HepG2 (cell line): ENCODE measurements around the gene ZBTB46. TPM values are rescaled to one million over a fixed set of nuclear protein-coding genes. Genes with fewer than 3 reads are reported as not detected.

Source experiments
- AKNA ChIP-seq: sonication (generic); formaldehyde crosslinking; IDR thresholded peaks from 2 replicates; pipeline ENCODE4 v1.4.0; 2020; ENCODE audit warnings: missing genetic modification reagents, borderline replicate concordance
- ATF1 ChIP-seq: IDR thresholded peaks from 2 replicates; pipeline ENCODE4 v1.6.1; 2016; ENCODE audit warnings: mild to moderate bottlenecking, control low read depth
- MAF1 ChIP-seq: sonication (generic); formaldehyde crosslinking; IDR thresholded peaks from 2 replicates; pipeline ENCODE4 v1.5.0; 2020; ENCODE audit warnings: missing genetic modification reagents, borderline replicate concordance
- NCOA2 ChIP-seq: sonication (generic); formaldehyde crosslinking; IDR thresholded peaks from 2 replicates; pipeline ENCODE4 v1.8.0; 2022; ENCODE audit warnings: inconsistent platforms
- POLR2G ChIP-seq: fragments of 200-400 bp; formaldehyde crosslinking; IDR thresholded peaks from 2 replicates; pipeline ENCODE4 v1.6.1; 2018; ENCODE audit warnings: mild to moderate bottlenecking, low read depth, low read length, moderate library complexity
- SALL1 ChIP-seq: sonication (generic); formaldehyde crosslinking; IDR thresholded peaks from 2 replicates; pipeline ENCODE4 v1.8.0; 2022; ENCODE audit warnings: mild to moderate bottlenecking, missing genetic modification reagents
- SMAD9 ChIP-seq: sonication (generic); formaldehyde crosslinking; IDR thresholded peaks from 2 replicates; pipeline ENCODE4 v1.5.1; 2020; ENCODE audit warnings: mild to moderate bottlenecking, missing genetic modification reagents
- XBP1 ChIP-seq: sonication (generic); formaldehyde crosslinking; IDR thresholded peaks from 2 replicates; pipeline ENCODE4 v1.5.0; 2020; ENCODE audit warnings: missing genetic modification reagents
- ZFX ChIP-seq: sonication (generic); formaldehyde crosslinking; IDR thresholded peaks from 2 replicates; pipeline ENCODE4 v1.4.0; 2020; ENCODE audit warnings: mild to moderate bottlenecking, low read depth, missing genetic modification reagents, moderate library complexity
- ZNF205 ChIP-seq: IDR thresholded peaks from 2 replicates; pipeline ENCODE4 v1.6.1; 2018; ENCODE audit warnings: missing biosample characterization, missing genetic modification reagents
- ZNF251 ChIP-seq: sonication (generic); formaldehyde crosslinking; IDR thresholded peaks from 2 replicates; pipeline ENCODE4 v1.9.0; 2021; ENCODE audit warnings: mild to moderate bottlenecking, missing genetic modification reagents
- ZNF629 ChIP-seq: sonication (generic); formaldehyde crosslinking; conservative IDR thresholded peaks from 2 replicates; pipeline ENCODE4 v1.5.0; 2020; ENCODE audit warnings: missing genetic modification reagents
- polyA plus RNA-seq, 8 experiments: library from polyadenylated mRNA; depleted of rRNA in 3 of 8; stranded (reverse) in 7 of 8; unstranded in 1 of 8; fragments of >200 nt; fragmentation: Illumina TruSeq in 4 of 8; extraction: Trizol in 4 of 8; gene quantifications; 2 replicates each; pipeline versions ENCODE4 v1.2.1 to v1.2.3, GENCODE V29; 2011 to 2016; ENCODE audit warnings: low read depth in 4 of 8, missing spikeins in 1 of 8, mixed read lengths in 1 of 8; ENCODE audit not compliant: insufficient read depth in 1 of 8
- total RNA-seq, 5 experiments: library from RNA; depleted of rRNA; stranded (reverse); fragments of >200 nt; fragmentation: Illumina TruSeq; extraction: Trizol; gene quantifications; 2 replicates each; pipeline ENCODE4 v1.2.3, GENCODE V29; 2016; ENCODE audit warnings: low read depth in 1 of 5
- TF ChIP-seq, protein P1 (sequence below): IDR thresholded peaks from 2 replicates; pipeline ENCODE4 v1.4.0; 2020; ENCODE audit warnings: mild to moderate bottlenecking, missing genetic modification reagents
- TF ChIP-seq, protein P2 (sequence below): sonication (generic); formaldehyde crosslinking; conservative IDR thresholded peaks from 2 replicates; pipeline ENCODE4 v1.4.0; 2020; ENCODE audit warnings: missing genetic modification reagents
- TF ChIP-seq, protein P3 (sequence below): sonication (generic); formaldehyde crosslinking; IDR thresholded peaks from 2 replicates; pipeline ENCODE4 v1.4.0; 2020; ENCODE audit warnings: mild to moderate bottlenecking, missing genetic modification reagents
- TF ChIP-seq, protein P4 (sequence below): sonication (generic); formaldehyde crosslinking; IDR thresholded peaks from 2 replicates; pipeline ENCODE4 v1.9.0; 2021; ENCODE audit warnings: missing genetic modification reagents, mild to moderate bottlenecking, borderline replicate concordance

ZBTB46 gene
- total and polyA plus RNA-seq, 2 of the 13 experiments (the other 11 are each of a cell fraction or from before 2014, with no cell fraction given) = 1.6 to 13.5 TPM

DNA sequence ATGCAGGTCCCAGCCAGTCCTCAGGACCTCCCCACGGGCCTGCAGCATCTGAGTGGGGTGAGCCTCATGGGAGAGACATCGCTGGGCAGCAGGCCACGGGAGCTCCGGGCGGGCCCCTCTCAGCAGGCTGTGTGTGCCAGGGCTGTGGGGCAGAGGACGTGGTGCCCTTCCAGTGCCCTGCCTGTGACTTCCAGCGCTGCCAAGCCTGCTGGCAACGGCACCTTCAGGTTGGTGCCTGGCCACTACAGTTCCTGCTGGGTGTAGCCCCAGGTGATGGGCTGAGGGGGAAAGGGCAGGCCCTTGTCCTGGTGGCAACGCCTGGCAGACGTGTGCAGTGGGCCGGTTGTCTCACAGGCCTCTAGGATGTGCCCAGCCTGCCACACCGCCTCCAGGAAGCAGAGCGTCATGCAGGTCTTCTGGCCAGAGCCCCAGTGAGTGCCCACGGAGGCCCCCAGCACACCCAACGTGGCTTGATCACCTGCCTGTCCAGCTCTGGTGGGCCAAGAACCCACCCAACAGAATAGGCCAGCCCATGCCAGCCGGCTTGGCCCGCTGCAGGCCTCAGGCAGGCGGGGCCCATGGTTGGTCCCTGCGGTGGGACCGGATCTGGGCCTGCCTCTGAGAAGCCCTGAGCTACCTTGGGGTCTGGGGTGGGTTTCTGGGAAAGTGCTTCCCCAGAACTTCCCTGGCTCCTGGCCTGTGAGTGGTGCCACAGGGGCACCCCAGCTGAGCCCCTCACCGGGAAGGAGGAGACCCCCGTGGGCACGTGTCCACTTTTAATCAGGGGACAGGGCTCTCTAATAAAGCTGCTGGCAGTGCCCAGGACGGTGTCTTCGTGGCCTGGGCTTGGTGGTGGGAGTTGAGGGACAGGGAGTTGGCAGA lies 135.4 kb downstream of the ZBTB46 start (continued):
- TF ChIP-seq, protein P1, sequence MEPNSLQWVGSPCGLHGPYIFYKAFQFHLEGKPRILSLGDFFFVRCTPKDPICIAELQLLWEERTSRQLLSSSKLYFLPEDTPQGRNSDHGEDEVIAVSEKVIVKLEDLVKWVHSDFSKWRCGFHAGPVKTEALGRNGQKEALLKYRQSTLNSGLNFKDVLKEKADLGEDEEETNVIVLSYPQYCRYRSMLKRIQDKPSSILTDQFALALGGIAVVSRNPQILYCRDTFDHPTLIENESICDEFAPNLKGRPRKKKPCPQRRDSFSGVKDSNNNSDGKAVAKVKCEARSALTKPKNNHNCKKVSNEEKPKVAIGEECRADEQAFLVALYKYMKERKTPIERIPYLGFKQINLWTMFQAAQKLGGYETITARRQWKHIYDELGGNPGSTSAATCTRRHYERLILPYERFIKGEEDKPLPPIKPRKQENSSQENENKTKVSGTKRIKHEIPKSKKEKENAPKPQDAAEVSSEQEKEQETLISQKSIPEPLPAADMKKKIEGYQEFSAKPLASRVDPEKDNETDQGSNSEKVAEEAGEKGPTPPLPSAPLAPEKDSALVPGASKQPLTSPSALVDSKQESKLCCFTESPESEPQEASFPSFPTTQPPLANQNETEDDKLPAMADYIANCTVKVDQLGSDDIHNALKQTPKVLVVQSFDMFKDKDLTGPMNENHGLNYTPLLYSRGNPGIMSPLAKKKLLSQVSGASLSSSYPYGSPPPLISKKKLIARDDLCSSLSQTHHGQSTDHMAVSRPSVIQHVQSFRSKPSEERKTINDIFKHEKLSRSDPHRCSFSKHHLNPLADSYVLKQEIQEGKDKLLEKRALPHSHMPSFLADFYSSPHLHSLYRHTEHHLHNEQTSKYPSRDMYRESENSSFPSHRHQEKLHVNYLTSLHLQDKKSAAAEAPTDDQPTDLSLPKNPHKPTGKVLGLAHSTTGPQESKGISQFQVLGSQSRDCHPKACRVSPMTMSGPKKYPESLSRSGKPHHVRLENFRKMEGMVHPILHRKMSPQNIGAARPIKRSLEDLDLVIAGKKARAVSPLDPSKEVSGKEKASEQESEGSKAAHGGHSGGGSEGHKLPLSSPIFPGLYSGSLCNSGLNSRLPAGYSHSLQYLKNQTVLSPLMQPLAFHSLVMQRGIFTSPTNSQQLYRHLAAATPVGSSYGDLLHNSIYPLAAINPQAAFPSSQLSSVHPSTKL = no peak
- TF ChIP-seq AKNA (no peak), POLR2G (peak; percentile 14; the same call in 1 of the 2 replicates), ZNF629 (CRISPR knock-in tag) (no peak), SMAD9 (no peak), ZNF251 (no peak), NCOA2 (CRISPR knock-in tag) (no peak), ATF1 (no peak), SALL1 (CRISPR knock-in tag) (0 out of 2 replicates have a peak, but pooled peaks have one; percentile 12), MAF1 (0 out of 2 replicates have a peak, but pooled peaks have one; percentile 39), XBP1 (CRISPR knock-in tag) (no peak), ZFX (CRISPR knock-in tag) (no peak), ZNF205 (CRISPR knock-in tag) (no peak)
- TF ChIP-seq, protein P2, sequence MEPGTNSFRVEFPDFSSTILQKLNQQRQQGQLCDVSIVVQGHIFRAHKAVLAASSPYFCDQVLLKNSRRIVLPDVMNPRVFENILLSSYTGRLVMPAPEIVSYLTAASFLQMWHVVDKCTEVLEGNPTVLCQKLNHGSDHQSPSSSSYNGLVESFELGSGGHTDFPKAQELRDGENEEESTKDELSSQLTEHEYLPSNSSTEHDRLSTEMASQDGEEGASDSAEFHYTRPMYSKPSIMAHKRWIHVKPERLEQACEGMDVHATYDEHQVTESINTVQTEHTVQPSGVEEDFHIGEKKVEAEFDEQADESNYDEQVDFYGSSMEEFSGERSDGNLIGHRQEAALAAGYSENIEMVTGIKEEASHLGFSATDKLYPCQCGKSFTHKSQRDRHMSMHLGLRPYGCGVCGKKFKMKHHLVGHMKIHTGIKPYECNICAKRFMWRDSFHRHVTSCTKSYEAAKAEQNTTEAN = no peak
- TF ChIP-seq, protein P3, sequence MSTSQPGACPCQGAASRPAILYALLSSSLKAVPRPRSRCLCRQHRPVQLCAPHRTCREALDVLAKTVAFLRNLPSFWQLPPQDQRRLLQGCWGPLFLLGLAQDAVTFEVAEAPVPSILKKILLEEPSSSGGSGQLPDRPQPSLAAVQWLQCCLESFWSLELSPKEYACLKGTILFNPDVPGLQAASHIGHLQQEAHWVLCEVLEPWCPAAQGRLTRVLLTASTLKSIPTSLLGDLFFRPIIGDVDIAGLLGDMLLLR (CRISPR knock-in tag) = no peak
- TF ChIP-seq, protein P4, sequence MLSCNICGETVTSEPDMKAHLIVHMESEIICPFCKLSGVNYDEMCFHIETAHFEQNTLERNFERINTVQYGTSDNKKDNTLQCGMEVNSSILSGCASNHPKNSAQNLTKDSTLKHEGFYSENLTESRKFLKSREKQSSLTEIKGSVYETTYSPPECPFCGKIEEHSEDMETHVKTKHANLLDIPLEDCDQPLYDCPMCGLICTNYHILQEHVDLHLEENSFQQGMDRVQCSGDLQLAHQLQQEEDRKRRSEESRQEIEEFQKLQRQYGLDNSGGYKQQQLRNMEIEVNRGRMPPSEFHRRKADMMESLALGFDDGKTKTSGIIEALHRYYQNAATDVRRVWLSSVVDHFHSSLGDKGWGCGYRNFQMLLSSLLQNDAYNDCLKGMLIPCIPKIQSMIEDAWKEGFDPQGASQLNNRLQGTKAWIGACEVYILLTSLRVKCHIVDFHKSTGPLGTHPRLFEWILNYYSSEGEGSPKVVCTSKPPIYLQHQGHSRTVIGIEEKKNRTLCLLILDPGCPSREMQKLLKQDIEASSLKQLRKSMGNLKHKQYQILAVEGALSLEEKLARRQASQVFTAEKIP (CRISPR knock-in tag) = no peak
